ENCODE results near the gene SCAPER.

SCAPER gene

DNA sequence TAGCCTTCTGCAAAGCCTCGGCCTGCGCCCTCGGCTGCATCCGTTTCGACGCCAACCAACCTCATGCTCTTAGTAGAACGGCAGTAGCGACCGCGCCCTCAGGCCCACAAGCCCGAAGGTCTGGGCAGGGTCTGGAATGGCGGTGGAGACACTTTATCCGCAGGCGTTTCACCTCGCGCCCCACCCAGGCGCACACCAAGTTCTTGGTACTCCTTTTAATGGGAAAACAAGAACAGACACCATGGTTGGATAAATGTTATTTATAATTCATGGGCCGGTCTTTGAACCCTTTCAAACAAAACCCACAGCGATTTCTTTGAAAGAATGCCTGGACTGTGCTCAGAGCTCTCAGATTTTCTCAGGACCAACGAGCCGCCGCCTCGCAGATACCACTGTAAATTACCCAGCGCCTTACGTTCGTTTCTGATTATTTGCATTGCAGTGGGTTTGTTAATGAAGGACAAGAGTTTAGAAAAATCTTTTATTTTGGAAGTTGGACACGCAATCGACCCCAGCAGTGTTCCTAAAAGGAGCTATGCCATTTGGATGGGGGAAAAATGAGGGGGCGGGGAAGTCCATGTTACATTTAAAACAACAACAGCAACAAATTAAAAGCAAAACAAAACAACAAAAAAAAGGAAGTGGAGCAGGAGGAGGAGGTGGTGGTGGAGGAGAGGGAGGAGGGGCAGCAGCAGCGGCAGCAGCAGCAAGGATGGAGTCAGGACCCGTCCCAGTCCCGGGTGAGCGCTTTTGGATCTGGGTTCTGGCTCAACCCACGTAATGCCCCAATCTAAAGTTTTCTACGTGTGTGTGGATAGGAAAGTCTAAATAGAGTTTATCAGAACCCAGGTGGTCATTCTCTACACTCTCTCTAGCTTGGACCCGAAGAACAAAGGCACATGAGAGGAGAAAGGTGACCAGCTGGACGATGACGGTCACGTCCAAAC, 569.6 kb downstream of the SCAPER start:
- peaks cover 44 to 62% of the 10 kb centered on the region in 2 donors for H3K27me3 ChIP-seq (ENCODE audit: control insufficient read depth in 1 of 2, insufficient read depth in 2 of 2, low read length in 2 of 2)
- H3K9me3 ChIP-seq (ENCODE audit: low read length): no peaks in the 10 kb centered on the region
- no peaks in the 10 kb centered on the region for H3K36me3 ChIP-seq (ENCODE audit: insufficient read depth, low read length)
- no peak overlapping the region for H3K27ac ChIP-seq (ENCODE audit: low read depth, low read length)
- H3K4me1 ChIP-seq (ENCODE audit: insufficient read depth, low read length): peaks cover 21% of the 10 kb centered on the region
- no peak overlapping the region for H3K9ac ChIP-seq (ENCODE audit: low read length)
- peak overlapping the region in 1 of 2 donors; percentile 45 for H3K4me3 ChIP-seq (ENCODE audit: low read depth in 1 of 2, low read length in 2 of 2)

DNA sequence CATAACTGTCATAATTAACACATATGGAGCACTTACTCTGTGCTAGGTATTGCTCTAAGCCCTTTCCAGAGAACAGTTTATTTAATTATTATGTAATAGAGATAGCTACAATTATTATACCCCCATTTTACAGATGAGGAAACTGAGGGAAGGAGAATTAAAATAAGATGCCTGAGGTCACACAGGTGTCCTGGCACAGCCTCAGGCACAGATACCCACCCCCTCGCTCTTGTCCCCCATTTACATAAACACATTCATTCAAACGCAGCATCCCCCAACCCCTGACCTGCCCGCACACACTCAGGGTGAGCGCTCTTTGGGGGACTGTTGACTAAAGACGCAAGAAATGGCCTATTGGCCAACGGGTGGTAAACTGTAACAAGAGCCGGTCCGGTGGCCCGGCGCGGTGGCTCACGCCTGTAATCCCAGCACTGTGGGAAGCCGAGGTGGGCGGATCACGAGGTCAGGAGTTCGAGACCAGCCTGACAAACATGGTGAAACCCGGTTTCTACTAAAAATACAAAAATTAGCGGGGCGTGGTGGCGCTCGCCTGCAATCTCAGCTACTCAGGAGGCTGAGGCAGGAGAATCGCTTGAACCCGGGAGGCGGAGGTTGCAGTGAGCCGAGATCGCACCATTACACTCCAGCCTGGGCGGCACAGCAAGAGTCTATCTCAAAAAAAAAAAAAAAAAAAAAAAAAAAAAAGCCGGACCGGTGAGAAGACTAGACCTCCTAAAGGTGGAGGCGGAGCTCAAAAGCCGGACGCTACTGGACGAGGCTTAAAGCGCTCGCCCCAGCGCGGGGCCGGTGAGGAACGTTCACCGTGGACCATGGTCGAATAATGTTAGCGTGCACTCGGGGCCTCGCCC, 570.5 kb downstream of the SCAPER start:
- H3K4me3 ChIP-seq (ENCODE audit: low read depth in 1 of 2, low read length in 2 of 2): no peak overlapping the region
- H3K27me3 ChIP-seq (ENCODE audit: control insufficient read depth in 1 of 2, insufficient read depth in 2 of 2, low read length in 2 of 2): peaks cover 39 to 53% of the 10 kb centered on the region in 2 donors
- no peaks in the 10 kb centered on the region for H3K9me3 ChIP-seq (ENCODE audit: low read length)
- no peak overlapping the region for H3K9ac ChIP-seq (ENCODE audit: low read length)
- H3K27ac ChIP-seq (ENCODE audit: low read depth, low read length): no peak overlapping the region
- H3K36me3 ChIP-seq (ENCODE audit: insufficient read depth, low read length): no peaks in the 10 kb centered on the region
- H3K4me1 ChIP-seq (ENCODE audit: insufficient read depth, low read length): peaks cover 21% of the 10 kb centered on the region

DNA sequence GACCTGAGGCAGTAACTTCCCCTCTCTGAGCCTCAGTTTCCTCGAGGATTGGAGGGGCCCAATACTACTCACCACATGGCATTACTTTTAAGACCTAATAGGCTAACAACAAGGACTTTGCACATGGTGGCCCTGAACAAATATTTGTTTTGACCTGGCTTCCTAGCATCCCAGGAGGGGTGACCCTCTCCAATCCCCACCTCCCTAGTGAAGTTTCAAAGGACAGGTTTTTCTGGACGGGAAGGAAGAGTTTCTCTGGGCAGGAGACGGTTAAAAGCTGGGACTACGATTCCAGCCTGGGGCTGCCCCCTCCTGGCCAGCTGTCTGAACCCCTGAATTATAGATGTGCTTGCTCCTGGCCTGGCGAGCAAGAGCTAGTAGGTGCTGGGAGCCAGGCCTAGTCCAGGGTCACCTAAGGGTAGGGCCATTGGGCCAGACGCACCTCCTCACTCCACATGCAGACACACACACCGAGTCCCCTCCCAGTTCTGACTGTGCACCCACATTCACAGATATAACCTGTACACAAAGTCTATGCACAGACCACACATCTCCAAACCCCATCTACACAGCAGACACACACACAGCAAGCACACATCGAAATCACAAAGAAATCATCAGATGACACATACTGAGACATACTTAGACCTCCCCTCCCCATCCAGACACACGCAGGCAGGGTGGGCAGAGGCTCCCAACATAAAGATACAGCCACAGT, 571.3 kb downstream of the SCAPER start:
- peaks cover 31 to 45% of the 10 kb centered on the region in 2 donors for H3K27me3 ChIP-seq (ENCODE audit: control insufficient read depth in 1 of 2, insufficient read depth in 2 of 2, low read length in 2 of 2)
- peaks cover 21% of the 10 kb centered on the region for H3K4me1 ChIP-seq (ENCODE audit: insufficient read depth, low read length)
- no peak overlapping the region for H3K27ac ChIP-seq (ENCODE audit: low read depth, low read length)
- no peak overlapping the region for H3K9ac ChIP-seq (ENCODE audit: low read length)
- no peaks in the 10 kb centered on the region for H3K36me3 ChIP-seq (ENCODE audit: insufficient read depth, low read length)
- no peaks in the 10 kb centered on the region for H3K9me3 ChIP-seq (ENCODE audit: low read length)
- no peak overlapping the region for H3K4me3 ChIP-seq (ENCODE audit: low read depth in 1 of 2, low read length in 2 of 2)

GRCh38 chr15:76333309-76333708, 571.8 kb downstream of the SCAPER start:
- Histone ChIP-seq H3K36me3 (ENCODE audit: insufficient read depth, low read length) (no peaks in the 10 kb centered on the region), H3K4me1 (ENCODE audit: insufficient read depth, low read length) (peaks cover 21% of the 10 kb centered on the region), H3K9ac (ENCODE audit: low read length) (no peak overlapping the region), H3K27me3 (ENCODE audit: control insufficient read depth in 1 of 2, insufficient read depth in 2 of 2, low read length in 2 of 2) (peaks cover 26 to 42% of the 10 kb centered on the region in 2 donors), H3K27ac (ENCODE audit: low read depth, low read length) (no peak overlapping the region), H3K4me3 (ENCODE audit: low read depth in 1 of 2, low read length in 2 of 2) (no peak overlapping the region), H3K9me3 (ENCODE audit: low read length) (no peaks in the 10 kb centered on the region)

GRCh38 chr15:76332796-76333195, 572.3 kb downstream of the SCAPER start:
- Histone ChIP-seq H3K27ac (ENCODE audit: low read depth, low read length) (no peak overlapping the region), H3K9ac (ENCODE audit: low read length) (no peak overlapping the region), H3K36me3 (ENCODE audit: insufficient read depth, low read length) (no peaks in the 10 kb centered on the region), H3K4me1 (ENCODE audit: insufficient read depth, low read length) (peaks cover 21% of the 10 kb centered on the region), H3K9me3 (ENCODE audit: low read length) (no peaks in the 10 kb centered on the region), H3K4me3 (ENCODE audit: low read depth in 1 of 2, low read length in 2 of 2) (no peak overlapping the region), H3K27me3 (ENCODE audit: control insufficient read depth in 1 of 2, insufficient read depth in 2 of 2, low read length in 2 of 2) (peaks cover 26 to 38% of the 10 kb centered on the region in 2 donors)

DNA sequence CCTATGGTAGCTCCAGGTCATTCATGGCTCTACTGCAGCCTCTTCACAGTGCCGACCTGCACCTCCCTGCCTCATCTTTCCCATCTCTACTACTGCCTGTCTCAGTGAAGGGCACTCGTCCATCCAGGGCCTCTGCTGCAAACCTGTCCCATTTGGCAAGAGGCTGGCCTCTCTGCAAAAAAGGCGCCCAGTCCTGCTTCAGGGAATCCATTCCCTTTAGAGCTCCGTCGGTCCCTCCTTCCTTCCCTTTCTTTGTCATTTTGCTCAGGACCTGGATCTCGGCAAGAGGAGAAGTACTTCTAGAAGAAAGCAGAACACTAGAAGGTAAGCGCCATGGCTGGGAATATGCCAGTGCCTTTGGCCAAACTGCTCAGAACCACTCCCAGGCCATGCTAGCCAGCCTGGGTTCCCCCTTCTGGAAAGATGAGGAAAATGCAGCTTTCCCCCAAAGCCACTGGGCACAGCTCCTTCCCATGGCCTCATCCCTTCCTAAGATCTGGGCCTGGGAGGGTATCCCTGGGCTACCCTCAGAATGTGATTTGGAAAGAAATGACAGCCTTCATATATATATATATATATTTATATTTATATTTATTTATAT, 575.0 kb downstream of the SCAPER start:
- Histone ChIP-seq H3K36me3 (ENCODE audit: insufficient read depth, low read length) (no peaks in the 10 kb centered on the region), H3K27me3 (ENCODE audit: control insufficient read depth in 1 of 2, insufficient read depth in 2 of 2, low read length in 2 of 2) (peaks cover 11 to 12% of the 10 kb centered on the region in 2 donors), H3K27ac (ENCODE audit: low read depth, low read length) (no peak overlapping the region), H3K9me3 (ENCODE audit: low read length) (no peaks in the 10 kb centered on the region), H3K4me1 (ENCODE audit: insufficient read depth, low read length) (peaks cover under 1% of the 10 kb centered on the region), H3K9ac (ENCODE audit: low read length) (no peak overlapping the region), H3K4me3 (ENCODE audit: low read depth in 1 of 2, low read length in 2 of 2) (no peak overlapping the region)

DNA sequence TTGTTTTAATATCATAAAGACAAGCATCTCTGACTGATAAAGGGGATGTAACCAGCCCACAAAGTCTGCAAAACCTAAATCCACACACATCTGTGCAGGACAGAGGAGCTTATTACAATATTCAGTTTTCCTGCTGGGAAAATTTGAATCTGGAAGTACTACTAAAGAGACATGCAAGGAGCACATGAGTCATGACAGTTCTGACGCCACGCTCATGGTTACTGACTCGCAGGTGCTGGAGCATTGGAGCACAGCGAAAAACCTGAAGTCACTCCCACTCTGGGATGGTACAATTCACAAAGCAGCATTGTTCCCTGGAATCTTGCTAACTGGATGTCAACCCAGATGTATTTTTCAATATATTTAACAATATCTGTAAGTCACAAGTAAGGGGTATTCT, 576.2 kb downstream of the SCAPER start:
- Histone ChIP-seq H3K4me3 (ENCODE audit: low read depth in 1 of 2, low read length in 2 of 2) (no peak overlapping the region), H3K36me3 (ENCODE audit: insufficient read depth, low read length) (no peaks in the 10 kb centered on the region), H3K9ac (ENCODE audit: low read length) (no peak overlapping the region), H3K4me1 (ENCODE audit: insufficient read depth, low read length) (no peaks in the 10 kb centered on the region), H3K27me3 (ENCODE audit: control insufficient read depth in 1 of 2, insufficient read depth in 2 of 2, low read length in 2 of 2) (peaks cover 0 to 2% of the 10 kb centered on the region in 2 donors), H3K27ac (ENCODE audit: low read depth, low read length) (no peak overlapping the region), H3K9me3 (ENCODE audit: low read length) (no peaks in the 10 kb centered on the region)

- no peak overlapping the region for H3K27ac ChIP-seq (ENCODE audit: low read depth, low read length)
- H3K27me3 ChIP-seq (ENCODE audit: control insufficient read depth in 1 of 2, insufficient read depth in 2 of 2, low read length in 2 of 2): no peaks in the 10 kb centered on the region
- H3K9me3 ChIP-seq (ENCODE audit: low read length): no peaks in the 10 kb centered on the region
- no peaks in the 10 kb centered on the region for H3K4me1 ChIP-seq (ENCODE audit: insufficient read depth, low read length)
- H3K4me3 ChIP-seq (ENCODE audit: low read depth in 1 of 2, low read length in 2 of 2): no peak overlapping the region
- no peak overlapping the region for H3K9ac ChIP-seq (ENCODE audit: low read length)
- no peaks in the 10 kb centered on the region for H3K36me3 ChIP-seq (ENCODE audit: insufficient read depth, low read length)
These were observed 576.9 kb downstream of the SCAPER start for GRCh38 chr15:76328106-76328696.

- no peak overlapping the region for H3K9ac ChIP-seq (ENCODE audit: low read length)
- H3K4me1 ChIP-seq (ENCODE audit: insufficient read depth, low read length): no peaks in the 10 kb centered on the region
- H3K9me3 ChIP-seq (ENCODE audit: low read length): no peaks in the 10 kb centered on the region
- no peaks in the 10 kb centered on the region for H3K27me3 ChIP-seq (ENCODE audit: control insufficient read depth in 1 of 2, insufficient read depth in 2 of 2, low read length in 2 of 2)
- no peak overlapping the region for H3K27ac ChIP-seq (ENCODE audit: low read depth, low read length)
- H3K4me3 ChIP-seq (ENCODE audit: low read depth in 1 of 2, low read length in 2 of 2): no peak overlapping the region
- H3K36me3 ChIP-seq (ENCODE audit: insufficient read depth, low read length): no peaks in the 10 kb centered on the region
These were observed 577.7 kb downstream of the SCAPER start for GRCh38 chr15:76327191-76328105.

GRCh38 chr15:76325704-76326103, 579.4 kb downstream of the SCAPER start:
- no peak overlapping the region for H3K4me3 ChIP-seq (ENCODE audit: low read depth in 1 of 2, low read length in 2 of 2)
- no peak overlapping the region for H3K9ac ChIP-seq (ENCODE audit: low read length)
- H3K9me3 ChIP-seq (ENCODE audit: low read length): no peaks in the 10 kb centered on the region
- no peaks in the 10 kb centered on the region for H3K36me3 ChIP-seq (ENCODE audit: insufficient read depth, low read length)
- no peak overlapping the region for H3K27ac ChIP-seq (ENCODE audit: low read depth, low read length)
- no peaks in the 10 kb centered on the region for H3K4me1 ChIP-seq (ENCODE audit: insufficient read depth, low read length)
- no peaks in the 10 kb centered on the region for H3K27me3 ChIP-seq (ENCODE audit: control insufficient read depth in 1 of 2, insufficient read depth in 2 of 2, low read length in 2 of 2)

Data from muscle layer of colon (tissue), 2 donors.